ENCODE measurements around the gene CCDC194. TPM values are rescaled to one million over a fixed set of nuclear protein-coding genes. Genes with fewer than 3 reads are reported as not detected.

Gene CCDC194
- total and polyA plus RNA-seq, 2 of the 8 experiments (the other 6 are each of a cell fraction or from before 2014, with no cell fraction given), result 0.33 TPM; not detected in 1

DNA sequence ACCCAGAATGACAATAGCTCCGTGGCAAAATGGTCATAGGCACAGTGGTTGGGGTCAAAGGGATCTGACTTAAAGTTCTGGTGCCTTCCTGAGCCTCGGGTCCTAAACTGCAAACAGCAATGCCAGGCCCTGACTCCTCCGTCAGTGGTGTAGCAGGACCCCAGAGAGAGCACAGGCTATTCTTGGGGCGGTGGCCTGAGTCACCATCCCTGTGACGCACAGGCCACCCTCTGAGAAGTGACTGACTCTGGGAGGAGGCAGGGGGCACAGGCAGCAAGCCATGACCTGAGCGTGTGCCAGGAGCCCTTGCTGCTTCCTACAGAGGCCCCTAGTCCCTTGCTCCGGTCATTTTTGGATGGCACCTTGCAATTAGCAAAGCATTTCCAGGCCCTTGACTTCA, 35.6 kb downstream of the CCDC194 start:
- no peak overlapping the region for H2BK120ac ChIP-seq (replicated peaks; ENCODE audit: low read depth, low read length)
- H3K14ac ChIP-seq (ENCODE audit: insufficient read length), result no peak overlapping the region
- H4K20me1 ChIP-seq (replicated peaks in 1 of 2; ENCODE audit: control insufficient read depth in 1 of 2, insufficient read depth in 2 of 2, low read length in 2 of 2), result no peaks in the 10 kb centered on the region
- ChIA-PET POLR2A (ENCODE audit: partially characterized antibody) (interaction anchor here (1.5 kb wide), 1 partner anchor 61 kb away, joined by 3 read pairs; the partner anchor contains the start of gene MVB12A), CTCF (ENCODE audit: partially characterized antibody) (interaction anchor here (0.7 to 5.9 kb wide), 3 partner anchors 9 to 15 kb away, joined by 3 to 30 read pairs (median 3); no protein-coding TSS in a partner anchor)
- H2BK12ac ChIP-seq (ENCODE audit: low read depth, low read length), result 0 out of 2 replicates have a peak overlapping the region, but pooled peaks have one; percentile 27
- H3K23me2 ChIP-seq (ENCODE audit: low read depth, low read length), result peaks cover 2% of the 10 kb centered on the region; the same call in 1 of the 2 replicates
- H3K18ac ChIP-seq (ENCODE audit: extremely low read depth, low read length), result no peak overlapping the region
- no peak overlapping the region for H3K56ac ChIP-seq (replicated peaks; ENCODE audit: insufficient read length, low read depth, low read length)
- H2AFZ ChIP-seq (ENCODE audit: low read length), result no peak overlapping the region
- H4K91ac ChIP-seq (replicated peaks; ENCODE audit: insufficient read length, low read length), result no peak overlapping the region
- H2BK5ac ChIP-seq (ENCODE audit: low read depth, low read length), result no peak overlapping the region
- FAIRE-seq, result no peak
- no peaks in the 10 kb centered on the region for H3K4me1 ChIP-seq (replicated peaks in 1 of 4; ENCODE audit: control insufficient read depth in 3 of 4, insufficient read depth in 4 of 4, low read length in 3 of 4)
- no peaks in the 10 kb centered on the region for H3K36me3 ChIP-seq (ENCODE audit: control insufficient read depth in 2 of 4, insufficient read depth in 4 of 4, low read length in 3 of 4)
- H2BK20ac ChIP-seq (ENCODE audit: low read length), result no peak overlapping the region
- H2AK5ac ChIP-seq (ENCODE audit: low read depth, low read length), result 0 out of 2 replicates have a peak overlapping the region, but pooled peaks have one; percentile 75
- no peak for DNase-seq (ENCODE audit: low read depth in 1 of 2, low spot score in 2 of 2)
- H3K79me2 ChIP-seq (ENCODE audit: control insufficient read depth in 1 of 2, insufficient read depth in 2 of 2, low read length in 2 of 2), result no peaks in the 10 kb centered on the region
- H2BK15ac ChIP-seq (ENCODE audit: low read length), result no peak overlapping the region
- no peak overlapping the region for H4K5ac ChIP-seq (ENCODE audit: insufficient read length, low read depth, low read length)
- no peaks in the 10 kb centered on the region for H3K27me3 ChIP-seq (replicated peaks in 1 of 4; ENCODE audit: control insufficient read depth in 3 of 4, extremely low read depth in 1 of 4, insufficient read depth in 3 of 4, low read length in 3 of 4)
- H3K9ac ChIP-seq (replicated peaks in 1 of 4; ENCODE audit: extremely low read depth in 1 of 4, low read depth in 3 of 4, low read length in 3 of 4), result no peak overlapping the region
- H3K79me1 ChIP-seq (ENCODE audit: low read depth, low read length), result no peaks in the 10 kb centered on the region
- no peak overlapping the region for H3K4me3 ChIP-seq (ENCODE audit: extremely low read depth in 1 of 4, insufficient read depth in 2 of 4, low read depth in 3 of 4, low read length in 4 of 4)
- H3K9me3 ChIP-seq (ENCODE audit: insufficient read depth in 2 of 2, low read depth in 1 of 2, low read length in 1 of 2), result no peaks in the 10 kb centered on the region
- no peak overlapping the region for H3K23ac ChIP-seq (ENCODE audit: insufficient read length)
- 83% methylated on average over 7 of the region's 7 CpGs; no CpG with 5 or more reads in 1 of the 2 experiments for WGBS, 2 experiments (ENCODE audit: extremely low coverage in 1 of 2, insufficient coverage in 1 of 2, insufficient read length in 1 of 2, insufficient replicate concordance in 2 of 2, low coverage in 1 of 2, low lambda C conversion rate in 2 of 2, missing lambda C conversion rate in 1 of 2)
- H3K4ac ChIP-seq (replicated peaks; ENCODE audit: insufficient read length, low read depth, low read length), result peak overlapping the region; percentile 14
- no peak overlapping the region for H3K4me2 ChIP-seq (ENCODE audit: insufficient read depth in 1 of 2, low read depth in 2 of 2, low read length in 2 of 2)
- H4K8ac ChIP-seq (ENCODE audit: extremely low read depth, insufficient read depth, low read length), result peak overlapping the region; percentile 85; the same call in 1 of the 2 replicates
- H3K27ac ChIP-seq (ENCODE audit: low read depth, low read length), result no peak overlapping the region
